ENCODE data around the gene NEUROG2. TPM values are rescaled to one million over a fixed set of nuclear protein-coding genes. Genes with fewer than 3 reads are reported as not detected.

The NEUROG2 gene
- total and polyA plus RNA-seq, 2 of the 4 experiments (the other 2 are of a cell fraction) = not detected

DNA sequence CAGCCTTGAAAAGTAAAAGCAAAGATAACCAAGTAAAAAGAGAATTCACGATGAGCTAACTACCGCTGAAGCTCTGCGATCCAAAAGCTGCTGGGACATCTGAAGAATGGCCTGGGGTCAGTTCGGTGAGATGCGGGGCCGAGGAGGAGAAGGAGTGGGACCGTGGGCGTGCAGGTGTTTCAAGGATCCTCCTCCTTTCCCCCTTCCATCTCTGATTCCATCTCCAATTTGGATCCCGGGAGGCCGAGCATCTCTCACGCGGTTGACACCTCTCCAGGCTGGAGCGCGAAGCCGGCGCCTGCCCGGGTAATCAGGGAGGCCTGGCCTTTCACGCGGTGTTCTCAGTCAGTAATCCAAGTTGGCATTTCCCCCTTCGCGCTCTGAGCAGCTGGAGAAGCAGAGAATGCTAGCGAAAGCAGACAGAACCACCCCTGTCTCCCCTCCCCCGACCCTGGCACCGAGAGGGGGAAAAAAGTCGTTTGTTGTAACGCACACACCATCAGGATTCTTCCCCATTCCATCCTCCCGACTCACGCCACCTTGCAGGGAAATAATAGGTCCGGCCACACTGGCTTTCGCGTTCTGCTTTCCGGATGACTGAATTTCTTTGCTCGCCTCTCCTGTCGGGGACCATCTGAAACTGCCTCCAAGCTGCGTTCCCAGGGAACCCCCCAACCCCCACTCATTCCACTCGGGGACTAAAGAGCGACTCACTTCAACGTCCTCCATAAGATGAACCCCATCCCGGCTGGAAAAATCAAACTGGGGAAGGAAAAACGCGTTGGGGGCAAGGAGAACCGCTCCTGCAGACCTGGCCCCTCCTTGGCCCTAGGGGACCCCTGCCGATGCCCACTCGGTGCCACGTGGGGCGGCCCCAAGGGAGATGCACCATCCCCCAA is 6.5 kb downstream of the NEUROG2 start (continued):
- TF ChIP-seq CEBPB (IDR thresholded peaks at IDR 0.05; ENCODE audit: low read depth, low read length) (no peak), POLR2A (IDR thresholded peaks at IDR 0.05; ENCODE audit: low read depth, low read length) (no peak)

DNA sequence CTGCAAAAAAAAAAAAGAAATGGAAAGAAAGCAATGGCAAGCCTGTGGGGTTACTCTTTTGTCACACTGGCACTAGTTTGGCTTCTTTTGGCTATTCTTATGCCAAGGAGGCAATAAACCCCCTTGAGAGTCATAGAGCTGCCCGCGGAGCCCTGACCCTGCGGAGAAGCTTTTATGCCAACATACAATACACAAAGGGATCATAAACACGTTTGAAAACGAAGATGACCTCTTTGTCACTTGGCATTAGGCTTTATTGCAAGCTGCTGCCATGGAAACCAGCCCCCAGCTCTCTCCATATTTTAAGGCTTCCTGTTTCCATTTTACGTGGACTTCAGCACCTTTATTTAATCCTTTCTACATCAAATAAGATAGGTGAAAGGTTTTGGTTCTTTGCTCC is 7.6 kb downstream of the NEUROG2 start:
- ATAC-seq (ENCODE audit: low read depth) (no peak), DNase-seq (no peak)
- Histone ChIP-seq H3K23ac (ENCODE audit: low read depth, low read length) (no peak overlapping the region), H3K27ac (ENCODE audit: insufficient read depth, low read length) (no peak overlapping the region), H3K4ac (ENCODE audit: low read depth, low read length) (no peak overlapping the region), H3K36me3 (ENCODE audit: control insufficient read depth, insufficient read depth, low read length) (no peaks in the 10 kb centered on the region), H4K20me1 (ENCODE audit: insufficient read depth, low read length) (no peaks in the 10 kb centered on the region), H3K4me1 (ENCODE audit: control insufficient read depth, insufficient read depth, low read length) (peaks cover 5% of the 10 kb centered on the region; the same call in 1 of the 2 replicates), H3K9ac (ENCODE audit: low read depth, low read length) (no peak overlapping the region), H2BK20ac (ENCODE audit: low read depth, low read length) (no peak overlapping the region), H4K8ac (ENCODE audit: low read depth in 2 of 2, low read length in 2 of 2) (no peak overlapping the region), H3K9me3 (ENCODE audit: control insufficient read depth, insufficient read depth, low read length) (peaks cover 8% of the 10 kb centered on the region; the same call in 1 of the 2 replicates), H3K18ac (ENCODE audit: low read depth, low read length) (no peak overlapping the region), H2BK15ac (ENCODE audit: low read depth, low read length) (no peak overlapping the region), H3K56ac (ENCODE audit: extremely low read depth, insufficient read depth, low read length) (no peak overlapping the region), H3K9me1 (ENCODE audit: insufficient read depth, low read length) (no peaks in the 10 kb centered on the region), H3K79me1 (ENCODE audit: low read depth in 1 of 2, low read length in 2 of 2) (no peaks in the 10 kb centered on the region), H3K4me2 (ENCODE audit: low read depth, low read length) (no peak overlapping the region), H4K5ac (ENCODE audit: low read depth, low read length) (no peak overlapping the region), H2AK9ac (replicated peaks; ENCODE audit: low read depth, low read length, poor library complexity) (no peak overlapping the region), H3K27me3 (ENCODE audit: control insufficient read depth, insufficient read depth, low read length) (peaks cover 64% of the 10 kb centered on the region), H3K14ac (replicated peaks; ENCODE audit: low read depth, low read length) (no peak overlapping the region), H2BK120ac (ENCODE audit: low read depth, low read length) (no peak overlapping the region), H2AFZ (replicated peaks; ENCODE audit: low read length, poor library complexity) (no peak overlapping the region), H2AK5ac (ENCODE audit: low read depth, low read length) (no peak overlapping the region), H3K4me3 (ENCODE audit: insufficient read depth, low read depth, low read length) (no peak overlapping the region), H2BK5ac (ENCODE audit: low read depth, low read length, poor library complexity, severe bottlenecking) (no peak overlapping the region), H4K91ac (ENCODE audit: insufficient read depth, low read depth, low read length) (no peak overlapping the region)
- in situ Hi-C loops (cut with MboI; ENCODE audit: low sequenced_read_pairs) = no loop called here
- intact Hi-C loops (cut with micrococcal nuclease) = no loop called here
- dilution Hi-C loops (cut with HindIII; ENCODE audit: low sequenced_read_pairs, unreplicated experiment) = no loop called here
- CTCF ChIA-PET = no interaction called here
- TF ChIP-seq RCOR1 (IDR thresholded peaks at IDR 0.05; ENCODE audit: insufficient replicate concordance, low read length) (no peak), MXI1 (IDR thresholded peaks at IDR 0.05; ENCODE audit: borderline replicate concordance, low read depth, low read length) (no peak), RAD21 (IDR thresholded peaks at IDR 0.05; ENCODE audit: low read length) (no peak), SMC3 (IDR thresholded peaks at IDR 0.05; ENCODE audit: low read depth, low read length) (no peak), MAZ (IDR thresholded peaks at IDR 0.05; ENCODE audit: borderline replicate concordance, low read depth, low read length) (no peak), NFE2L2 (IDR thresholded peaks at IDR 0.05; ENCODE audit: low read depth, low read length) (no peak), CHD1 (IDR thresholded peaks at IDR 0.05; ENCODE audit: low read depth, low read length) (no peak), FOS (IDR thresholded peaks at IDR 0.05; ENCODE audit: low read depth, low read length) (no peak), BHLHE40 (IDR thresholded peaks at IDR 0.05; ENCODE audit: low read depth, low read length) (no peak), POLR2A (IDR thresholded peaks at IDR 0.05; ENCODE audit: low read depth, low read length) (no peak)
- TF ChIP-seq, protein P1, sequence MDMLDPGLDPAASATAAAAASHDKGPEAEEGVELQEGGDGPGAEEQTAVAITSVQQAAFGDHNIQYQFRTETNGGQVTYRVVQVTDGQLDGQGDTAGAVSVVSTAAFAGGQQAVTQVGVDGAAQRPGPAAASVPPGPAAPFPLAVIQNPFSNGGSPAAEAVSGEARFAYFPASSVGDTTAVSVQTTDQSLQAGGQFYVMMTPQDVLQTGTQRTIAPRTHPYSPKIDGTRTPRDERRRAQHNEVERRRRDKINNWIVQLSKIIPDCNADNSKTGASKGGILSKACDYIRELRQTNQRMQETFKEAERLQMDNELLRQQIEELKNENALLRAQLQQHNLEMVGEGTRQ (IDR thresholded peaks at IDR 0.05; ENCODE audit: low read depth, low read length) = no peak
- TF ChIP-seq, protein P2, sequence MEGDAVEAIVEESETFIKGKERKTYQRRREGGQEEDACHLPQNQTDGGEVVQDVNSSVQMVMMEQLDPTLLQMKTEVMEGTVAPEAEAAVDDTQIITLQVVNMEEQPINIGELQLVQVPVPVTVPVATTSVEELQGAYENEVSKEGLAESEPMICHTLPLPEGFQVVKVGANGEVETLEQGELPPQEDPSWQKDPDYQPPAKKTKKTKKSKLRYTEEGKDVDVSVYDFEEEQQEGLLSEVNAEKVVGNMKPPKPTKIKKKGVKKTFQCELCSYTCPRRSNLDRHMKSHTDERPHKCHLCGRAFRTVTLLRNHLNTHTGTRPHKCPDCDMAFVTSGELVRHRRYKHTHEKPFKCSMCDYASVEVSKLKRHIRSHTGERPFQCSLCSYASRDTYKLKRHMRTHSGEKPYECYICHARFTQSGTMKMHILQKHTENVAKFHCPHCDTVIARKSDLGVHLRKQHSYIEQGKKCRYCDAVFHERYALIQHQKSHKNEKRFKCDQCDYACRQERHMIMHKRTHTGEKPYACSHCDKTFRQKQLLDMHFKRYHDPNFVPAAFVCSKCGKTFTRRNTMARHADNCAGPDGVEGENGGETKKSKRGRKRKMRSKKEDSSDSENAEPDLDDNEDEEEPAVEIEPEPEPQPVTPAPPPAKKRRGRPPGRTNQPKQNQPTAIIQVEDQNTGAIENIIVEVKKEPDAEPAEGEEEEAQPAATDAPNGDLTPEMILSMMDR (conservative IDR thresholded peaks at IDR 0.05; ENCODE audit: low read depth, low read length) = no peak
- POLR2A ChIA-PET (ENCODE audit: unreplicated experiment) = no interaction called here
- no TSS peak for BruUV-seq (replicated peaks)
- 0% methylated on average over 2 of the region's 6 CpGs; no CpG with 5 or more reads in 1 of the 2 experiments for WGBS, 2 experiments (ENCODE audit: extremely low coverage in 2 of 2, insufficient read length in 1 of 2)

Data from IMR-90 (cell line).